Osteoblast (primary cell): ENCODE results near the gene SLC17A5. TPM values are rescaled to one million over a fixed set of nuclear protein-coding genes. Genes with fewer than 3 reads are reported as not detected.

ENCODE experiments used
- DNase-seq: peaks from one replicate; pipeline ENCODE4 v3.0.0; 2011; ENCODE audit warnings: low spot score, mixed read lengths; ENCODE audit not compliant: insufficient read length; ENCODE audit errors: missing footprints
- H2AFZ ChIP-seq: 2 replicates; pipeline ENCODE4 v1.6.0; 2011; ENCODE audit warnings: mild to moderate bottlenecking, low read length
- H3K27ac ChIP-seq: 2 replicates; pipeline ENCODE4 v1.5.1; 2011; ENCODE audit warnings: mild to moderate bottlenecking, low read depth, low read length, moderate library complexity
- H3K27me3 ChIP-seq: 2 replicates; pipeline ENCODE4 v1.6.0; 2012; ENCODE audit warnings: mild to moderate bottlenecking, control low read depth, inconsistent platforms, low read length, moderate library complexity; ENCODE audit not compliant: insufficient read depth
- H3K36me3 ChIP-seq: 2 replicates; pipeline ENCODE4 v1.5.1; 2011; ENCODE audit warnings: mild to moderate bottlenecking, low read length, control low read depth, moderate library complexity; ENCODE audit not compliant: insufficient read depth
- H3K4me1 ChIP-seq: 2 replicates; pipeline ENCODE4 v1.5.1; 2011; ENCODE audit warnings: mild to moderate bottlenecking, low read length, control low read depth, moderate library complexity; ENCODE audit not compliant: insufficient read depth
- H3K4me2 ChIP-seq: 2 replicates; pipeline ENCODE4 v1.6.0; 2011; ENCODE audit warnings: mild to moderate bottlenecking, low read length; ENCODE audit not compliant: insufficient read depth
- H3K4me3 ChIP-seq: fragments of 200-600 bp; sonication (generic); 3 replicates; pipeline ENCODE4 v1.5.1; 2012; ENCODE audit warnings: mild to moderate bottlenecking, low read length, inconsistent platforms; ENCODE audit not compliant: insufficient read depth
- H3K79me2 ChIP-seq: 2 replicates; pipeline ENCODE4 v1.6.0; 2012; ENCODE audit warnings: mild to moderate bottlenecking, low read length, control low read depth, inconsistent platforms; ENCODE audit not compliant: insufficient read depth
- H3K9me3 ChIP-seq: 2 replicates; pipeline ENCODE4 v1.5.1; 2011; ENCODE audit warnings: low read depth, low read length, control low read depth
- H4K20me1 ChIP-seq: 2 replicates; pipeline ENCODE4 v1.6.0; 2012; ENCODE audit warnings: mild to moderate bottlenecking, low read length, control low read depth; ENCODE audit not compliant: insufficient read depth
- CTCF ChIP-seq: IDR thresholded peaks from 2 replicates; pipeline ENCODE4 v1.5.1; 2011; ENCODE audit warnings: mild to moderate bottlenecking, low read depth, low read length, moderate library complexity; ENCODE audit errors: extremely low read depth
- total RNA-seq: library from RNA; depleted of rRNA; stranded (reverse); fragments of >200 nt; gene quantifications from 2 replicates; pipeline ENCODE4 v1.2.3, GENCODE V29; 2012

Gene SLC17A5
- total RNA-seq, 1 donor = 38.7 TPM

- Histone ChIP-seq H3K79me2 (no peaks in the 10 kb centered on the region), H3K36me3 (no peaks in the 10 kb centered on the region), H3K9me3 (no peaks in the 10 kb centered on the region), H2AFZ (no peak overlapping the region), H4K20me1 (no peaks in the 10 kb centered on the region), H3K4me1 (no peaks in the 10 kb centered on the region), H3K4me2 (no peak overlapping the region), H3K4me3 (no peak overlapping the region), H3K27me3 (no peaks in the 10 kb centered on the region), H3K27ac (no peak overlapping the region)
- peak; percentile 22 for DNase-seq
- TF ChIP-seq CTCF = no peak
Observed at GRCh38 chr6:73671911-73672685, 18.3 kb upstream of the SLC17A5 start.

GRCh38 chr6:73669005-73669404, 15.2 kb upstream of the SLC17A5 start:
- no peaks in the 10 kb centered on the region for H4K20me1 ChIP-seq
- H3K27ac ChIP-seq = no peak overlapping the region
- no peak overlapping the region for H3K4me3 ChIP-seq
- no peaks in the 10 kb centered on the region for H3K27me3 ChIP-seq
- no peak overlapping the region for H3K4me2 ChIP-seq
- H2AFZ ChIP-seq = no peak overlapping the region
- no peaks in the 10 kb centered on the region for H3K9me3 ChIP-seq
- H3K4me1 ChIP-seq = peaks cover 8% of the 10 kb centered on the region
- no peak for DNase-seq
- no peak for TF ChIP-seq CTCF
- no peaks in the 10 kb centered on the region for H3K36me3 ChIP-seq
- no peaks in the 10 kb centered on the region for H3K79me2 ChIP-seq

GRCh38 chr6:73667798-73668197, 14.0 kb upstream of the SLC17A5 start:
- no peak for TF ChIP-seq CTCF
- Histone ChIP-seq H3K36me3 (no peaks in the 10 kb centered on the region), H3K27me3 (no peaks in the 10 kb centered on the region), H4K20me1 (no peaks in the 10 kb centered on the region), H3K9me3 (no peaks in the 10 kb centered on the region), H3K27ac (no peak overlapping the region), H3K4me2 (no peak overlapping the region), H3K4me1 (peaks cover 8% of the 10 kb centered on the region), H2AFZ (no peak overlapping the region), H3K79me2 (no peaks in the 10 kb centered on the region), H3K4me3 (no peak overlapping the region)
- no peak for DNase-seq

GRCh38 chr6:73666393-73666792, 12.6 kb upstream of the SLC17A5 start:
- peaks cover 8% of the 10 kb centered on the region for H3K4me1 ChIP-seq
- no peaks in the 10 kb centered on the region for H3K36me3 ChIP-seq
- H3K9me3 ChIP-seq = no peaks in the 10 kb centered on the region
- no peaks in the 10 kb centered on the region for H4K20me1 ChIP-seq
- TF ChIP-seq CTCF = no peak
- H3K27ac ChIP-seq = no peak overlapping the region
- peak overlapping the region; percentile 18 for H3K4me2 ChIP-seq
- no peak overlapping the region for H2AFZ ChIP-seq
- no peak overlapping the region for H3K4me3 ChIP-seq
- H3K27me3 ChIP-seq = no peaks in the 10 kb centered on the region
- peak; percentile 34 for DNase-seq
- H3K79me2 ChIP-seq = no peaks in the 10 kb centered on the region
